ENCODE results near the gene LAMA1. TPM values are rescaled to one million over a fixed set of nuclear protein-coding genes. Genes with fewer than 3 reads are reported as not detected.

Gene LAMA1
- polyA plus RNA-seq, 1 donor from 2014 or later = 10.3 TPM

- Histone ChIP-seq H2AFZ (ENCODE audit: low read depth, low read length) (no peak overlapping the region), H3F3A (ENCODE audit: insufficient read depth, low read length, poor library complexity, severe bottlenecking) (no peaks in the 10 kb centered on the region), H3K9ac (ENCODE audit: low read length) (no peak overlapping the region), H3K4me2 (ENCODE audit: low read length) (no peak overlapping the region), H3K36me3 (ENCODE audit: insufficient read depth, low read length) (no peaks in the 10 kb centered on the region), H3K9me3 (ENCODE audit: low read length) (no peaks in the 10 kb centered on the region), H3K27me3 (ENCODE audit: insufficient read depth, low read depth, low read length) (no peaks in the 10 kb centered on the region), H3K9me2 (ENCODE audit: insufficient read depth, low read length) (no peaks in the 10 kb centered on the region), H3K4me3 (ENCODE audit: low read length) (no peak overlapping the region), H4K20me1 (ENCODE audit: insufficient read depth) (no peaks in the 10 kb centered on the region), H3K27ac (ENCODE audit: low read length) (no peak overlapping the region), H3K79me2 (replicated peaks; ENCODE audit: insufficient read depth, low read length) (no peaks in the 10 kb centered on the region)
- TF ChIP-seq EZH2 (IDR thresholded peaks at IDR 0.05; ENCODE audit: borderline replicate concordance, insufficient read depth, low read length, poor library complexity, severe bottlenecking) = no peak
- no peak for TF ChIP-seq RAD21 (conservative IDR thresholded peaks at IDR 0.05)
- no peak for TF ChIP-seq EP300 (conservative IDR thresholded peaks at IDR 0.05; ENCODE audit: poor library complexity, severe bottlenecking)
- TF ChIP-seq REST (IDR thresholded peaks at IDR 0.05; ENCODE audit: borderline replicate concordance) = no peak
- no peak for TF ChIP-seq CTCF (IDR thresholded peaks at IDR 0.05; ENCODE audit: poor library complexity, severe bottlenecking)
- no peak for TF ChIP-seq SMC3 (conservative IDR thresholded peaks at IDR 0.05; ENCODE audit: poor library complexity)
- no peak for TF ChIP-seq POLR2AphosphoS5 (IDR thresholded peaks at IDR 0.05)
- no peak for TF ChIP-seq MXI1 (conservative IDR thresholded peaks at IDR 0.05; ENCODE audit: poor library complexity, severe bottlenecking)
These were observed 20.8 kb downstream of the LAMA1 start for GRCh38 chr18:7096838-7097237.

GRCh38 chr18:7094427-7094826 lies 23.2 kb downstream of the LAMA1 start:
- no peak for TF ChIP-seq MXI1 (conservative IDR thresholded peaks at IDR 0.05; ENCODE audit: poor library complexity, severe bottlenecking)
- TF ChIP-seq EZH2 (IDR thresholded peaks at IDR 0.05; ENCODE audit: borderline replicate concordance, insufficient read depth, low read length, poor library complexity, severe bottlenecking) = no peak
- TF ChIP-seq REST (IDR thresholded peaks at IDR 0.05; ENCODE audit: borderline replicate concordance) = no peak
- Histone ChIP-seq H3K79me2 (replicated peaks; ENCODE audit: insufficient read depth, low read length) (peaks cover 6% of the 10 kb centered on the region), H3K27ac (ENCODE audit: low read length) (no peak overlapping the region)

More at GRCh38 chr18:7094427-7094826, 23.2 kb downstream of the LAMA1 start:
- Histone ChIP-seq H3K4me3 (ENCODE audit: low read length) (no peak overlapping the region), H3K9me2 (ENCODE audit: insufficient read depth, low read length) (no peaks in the 10 kb centered on the region), H3F3A (ENCODE audit: insufficient read depth, low read length, poor library complexity, severe bottlenecking) (no peaks in the 10 kb centered on the region), H3K27me3 (ENCODE audit: insufficient read depth, low read depth, low read length) (no peaks in the 10 kb centered on the region), H3K4me2 (ENCODE audit: low read length) (no peak overlapping the region), H2AFZ (ENCODE audit: low read depth, low read length) (no peak overlapping the region), H3K36me3 (ENCODE audit: insufficient read depth, low read length) (no peaks in the 10 kb centered on the region), H4K20me1 (ENCODE audit: insufficient read depth) (no peaks in the 10 kb centered on the region), H3K9me3 (ENCODE audit: low read length) (no peaks in the 10 kb centered on the region), H3K9ac (ENCODE audit: low read length) (no peak overlapping the region)

Measured in neural cell (in vitro differentiated cells).